ENCODE data around the gene NNAT.

The NNAT gene

GRCh38 chr20:37502654-37503053 is 18.4 kb upstream of the NNAT start:
- H3K4me3 ChIP-seq (replicated peaks; ENCODE audit: low read depth, low read length) = no peak overlapping the region
- no peak for TF ChIP-seq CTCF (IDR thresholded peaks at IDR 0.05; ENCODE audit: low read length, missing control alignments)
- no peak for DNase-seq (ENCODE audit: low read depth)

GRCh38 chr20:37503256-37503927 is 17.7 kb upstream of the NNAT start:
- TF ChIP-seq CTCF (IDR thresholded peaks at IDR 0.05; ENCODE audit: low read length, missing control alignments) = no peak
- no peak overlapping the region for H3K4me3 ChIP-seq (replicated peaks; ENCODE audit: low read depth, low read length)
- no peak for DNase-seq (ENCODE audit: low read depth)

GRCh38 chr20:37504404-37505096 is 16.5 kb upstream of the NNAT start:
- DNase-seq (ENCODE audit: low read depth) = no peak
- TF ChIP-seq CTCF (IDR thresholded peaks at IDR 0.05; ENCODE audit: low read length, missing control alignments) = no peak
- no peak overlapping the region for H3K4me3 ChIP-seq (replicated peaks; ENCODE audit: low read depth, low read length)

GRCh38 chr20:37505263-37506151 is 15.5 kb upstream of the NNAT start:
- DNase-seq (ENCODE audit: low read depth) = no peak
- no peak for TF ChIP-seq CTCF (IDR thresholded peaks at IDR 0.05; ENCODE audit: low read length, missing control alignments)
- H3K4me3 ChIP-seq (replicated peaks; ENCODE audit: low read depth, low read length) = no peak overlapping the region

GRCh38 chr20:37506152-37506725 is 14.8 kb upstream of the NNAT start:
- no peak overlapping the region for H3K4me3 ChIP-seq (replicated peaks; ENCODE audit: low read depth, low read length)
- no peak for DNase-seq (ENCODE audit: low read depth)
- TF ChIP-seq CTCF (IDR thresholded peaks at IDR 0.05; ENCODE audit: low read length, missing control alignments) = no peak

- TF ChIP-seq CTCF (IDR thresholded peaks at IDR 0.05; ENCODE audit: low read length, missing control alignments) = no peak
- no peak for DNase-seq (ENCODE audit: low read depth)
- H3K4me3 ChIP-seq (replicated peaks; ENCODE audit: low read depth, low read length) = no peak overlapping the region
Measured at GRCh38 chr20:37510226-37510625, 10.8 kb upstream of the NNAT start.
